Retinal pigment epithelial cell (primary cell): ENCODE measurements around the gene SEPTIN8.

Source experiments
- DNase-seq: peaks from one replicate; pipeline ENCODE4 v3.0.0-alpha.2; 2010; ENCODE audit warnings: low read depth
- H3K4me3 ChIP-seq: 2 replicates; pipeline ENCODE4 v1.5.1; 2011; ENCODE audit warnings: mild to moderate bottlenecking, low read length, control low read depth, moderate library complexity
- TF ChIP-seq, protein P1 (sequence below): conservative IDR thresholded peaks from 2 replicates; pipeline ENCODE4 v1.5.1; 2011; ENCODE audit warnings: low read depth, low read length, control low read depth, inconsistent platforms

Gene SEPTIN8

DNA sequence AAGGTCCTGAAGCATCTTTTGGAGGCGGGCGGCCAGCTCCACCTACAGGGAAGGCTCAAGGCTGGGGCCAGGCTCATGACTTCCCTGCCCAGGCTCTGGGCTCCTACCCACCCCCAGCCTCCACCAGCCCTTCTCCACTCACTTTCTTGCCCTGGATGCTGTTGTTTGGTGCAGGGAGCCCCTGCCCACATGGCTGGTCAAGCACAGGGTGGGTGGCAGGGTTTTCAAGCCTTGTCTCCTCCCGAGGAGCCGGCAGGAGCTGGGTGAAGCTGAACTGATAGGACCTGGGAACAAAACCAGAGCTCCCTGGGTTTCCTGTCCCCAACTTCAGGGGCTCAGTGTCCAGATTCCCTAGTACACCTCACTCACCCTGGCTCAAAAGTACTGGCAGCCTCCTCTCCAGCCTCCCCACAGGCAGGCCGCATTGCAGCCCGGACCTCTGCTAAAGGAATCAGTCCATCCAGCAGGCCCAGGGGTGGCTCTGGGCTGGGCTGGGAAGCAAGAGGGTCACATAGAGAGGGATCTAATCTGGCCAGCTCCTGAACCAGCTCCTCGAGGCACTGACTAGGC is 46.5 kb upstream of the SEPTIN8 start:
- TF ChIP-seq, protein P1, sequence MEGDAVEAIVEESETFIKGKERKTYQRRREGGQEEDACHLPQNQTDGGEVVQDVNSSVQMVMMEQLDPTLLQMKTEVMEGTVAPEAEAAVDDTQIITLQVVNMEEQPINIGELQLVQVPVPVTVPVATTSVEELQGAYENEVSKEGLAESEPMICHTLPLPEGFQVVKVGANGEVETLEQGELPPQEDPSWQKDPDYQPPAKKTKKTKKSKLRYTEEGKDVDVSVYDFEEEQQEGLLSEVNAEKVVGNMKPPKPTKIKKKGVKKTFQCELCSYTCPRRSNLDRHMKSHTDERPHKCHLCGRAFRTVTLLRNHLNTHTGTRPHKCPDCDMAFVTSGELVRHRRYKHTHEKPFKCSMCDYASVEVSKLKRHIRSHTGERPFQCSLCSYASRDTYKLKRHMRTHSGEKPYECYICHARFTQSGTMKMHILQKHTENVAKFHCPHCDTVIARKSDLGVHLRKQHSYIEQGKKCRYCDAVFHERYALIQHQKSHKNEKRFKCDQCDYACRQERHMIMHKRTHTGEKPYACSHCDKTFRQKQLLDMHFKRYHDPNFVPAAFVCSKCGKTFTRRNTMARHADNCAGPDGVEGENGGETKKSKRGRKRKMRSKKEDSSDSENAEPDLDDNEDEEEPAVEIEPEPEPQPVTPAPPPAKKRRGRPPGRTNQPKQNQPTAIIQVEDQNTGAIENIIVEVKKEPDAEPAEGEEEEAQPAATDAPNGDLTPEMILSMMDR = no peak
- no peak overlapping the region for H3K4me3 ChIP-seq
- DNase-seq = no peak

DNA sequence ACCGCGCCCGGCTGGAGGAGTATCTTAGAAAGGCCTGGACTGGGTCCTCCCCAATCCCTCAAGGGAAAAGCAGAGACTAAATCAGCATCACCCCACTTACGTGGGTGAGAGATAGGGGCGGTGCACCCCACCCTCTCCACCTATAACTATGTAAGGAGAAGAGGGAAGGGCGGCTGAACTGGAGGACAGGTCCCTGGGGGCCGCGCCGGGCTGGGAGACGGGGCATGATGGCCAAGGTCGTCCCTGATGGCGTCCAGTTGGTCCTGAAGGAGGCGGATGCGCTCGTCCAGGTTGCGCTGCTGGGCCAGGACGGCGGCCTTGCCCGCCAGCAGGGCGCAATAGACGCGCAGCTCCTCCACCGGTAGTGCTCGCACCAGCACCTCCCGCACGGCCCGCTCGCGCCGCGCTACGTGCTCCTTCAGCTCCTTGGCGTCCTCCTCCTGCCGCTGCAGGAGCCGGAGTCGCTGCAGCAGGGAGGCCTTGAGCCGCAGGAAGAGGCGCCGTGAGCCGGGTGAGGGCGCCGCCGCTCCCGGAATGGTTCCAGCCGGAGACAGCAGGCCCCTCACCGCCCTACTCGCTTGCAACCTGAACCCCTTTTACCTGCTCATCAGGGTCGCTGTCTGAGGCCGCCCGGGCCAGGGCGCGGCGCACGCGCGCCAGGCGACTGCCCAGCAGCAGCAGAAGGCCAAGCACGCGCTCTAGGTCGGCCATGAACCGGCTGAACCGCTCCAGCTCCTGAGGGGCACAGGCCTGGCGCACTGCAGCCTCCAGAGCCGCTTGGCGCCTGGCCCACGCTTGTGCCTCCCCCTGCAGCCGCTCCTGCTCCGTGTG is 45.8 kb upstream of the SEPTIN8 start:
- H3K4me3 ChIP-seq = peak overlapping the region; percentile 32
- DNase-seq = peak; percentile 19
- TF ChIP-seq, protein P1 = peak; percentile 8

DNA sequence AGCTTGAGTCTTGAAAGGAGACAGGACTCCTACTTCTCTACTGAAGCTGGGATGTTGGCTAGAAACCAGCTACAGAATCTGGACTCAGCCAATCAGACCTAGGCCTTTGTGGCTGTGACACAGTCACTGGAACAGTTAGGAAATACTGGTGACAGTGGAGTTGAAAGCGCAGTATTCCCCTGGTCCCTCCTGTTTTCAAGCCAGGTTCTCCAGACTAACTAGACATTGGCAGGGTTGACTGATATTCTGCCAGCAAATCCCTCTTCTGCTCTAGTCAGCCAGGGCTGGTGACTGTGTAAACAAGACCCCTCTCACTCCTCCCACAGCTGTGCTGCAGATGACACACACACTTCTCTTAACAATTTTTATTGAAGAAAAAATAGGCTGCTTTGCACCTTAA is 44.8 kb upstream of the SEPTIN8 start:
- DNase-seq = no peak
- H3K4me3 ChIP-seq = no peak overlapping the region
- TF ChIP-seq, protein P1 = no peak

DNA sequence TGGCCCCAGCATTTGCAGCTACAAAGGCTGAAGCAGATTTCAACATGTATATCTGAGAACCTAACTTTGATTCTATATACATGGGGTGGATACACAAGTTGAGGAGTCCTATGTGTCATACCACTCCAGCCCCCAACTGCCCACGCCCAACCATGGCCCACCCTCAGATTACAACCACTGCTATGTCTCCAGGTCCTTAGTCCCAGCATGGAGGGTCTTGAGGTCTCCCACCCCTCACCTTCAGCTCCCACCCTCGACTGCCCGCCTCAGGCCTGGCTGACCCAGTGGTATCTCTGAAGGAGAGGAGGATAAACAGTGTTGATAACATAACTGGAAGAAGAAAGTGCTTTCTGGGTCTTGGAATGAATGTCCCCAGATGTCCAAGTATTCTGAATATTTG is 44.3 kb upstream of the SEPTIN8 start:
- TF ChIP-seq, protein P1 = no peak
- no peak overlapping the region for H3K4me3 ChIP-seq
- no peak for DNase-seq

DNA sequence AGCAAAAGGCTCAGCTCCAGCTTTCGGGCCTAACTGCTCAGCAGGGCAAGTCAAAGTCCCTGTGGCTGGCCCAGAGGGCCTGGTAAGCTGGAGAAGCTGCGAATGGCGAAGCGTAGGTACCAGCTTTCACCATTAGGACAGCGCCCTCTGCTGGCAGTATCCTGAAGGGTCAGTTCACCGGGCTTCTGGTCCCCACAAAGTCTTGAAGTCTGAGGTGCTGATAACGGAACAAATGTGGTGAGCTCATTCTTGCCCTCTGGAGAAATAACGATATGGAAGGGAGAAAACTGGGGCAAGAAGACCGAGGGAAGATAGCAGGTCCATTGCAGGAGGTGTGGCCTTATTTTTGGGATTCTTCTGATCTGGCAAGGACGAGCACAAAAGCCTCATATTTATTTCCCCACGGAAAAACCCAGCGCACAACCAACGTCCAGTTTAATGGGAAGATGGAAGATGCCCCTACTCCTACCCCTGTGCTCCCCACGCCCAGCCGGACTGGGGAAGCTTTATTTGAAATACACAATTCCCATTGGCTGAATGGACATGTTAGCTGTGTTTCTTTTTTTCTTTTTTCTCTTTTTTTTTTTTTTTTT is 43.2 kb upstream of the SEPTIN8 start:
- TF ChIP-seq, protein P1 = peak; percentile 94
- peak overlapping the region; percentile 38 for H3K4me3 ChIP-seq

DNA sequence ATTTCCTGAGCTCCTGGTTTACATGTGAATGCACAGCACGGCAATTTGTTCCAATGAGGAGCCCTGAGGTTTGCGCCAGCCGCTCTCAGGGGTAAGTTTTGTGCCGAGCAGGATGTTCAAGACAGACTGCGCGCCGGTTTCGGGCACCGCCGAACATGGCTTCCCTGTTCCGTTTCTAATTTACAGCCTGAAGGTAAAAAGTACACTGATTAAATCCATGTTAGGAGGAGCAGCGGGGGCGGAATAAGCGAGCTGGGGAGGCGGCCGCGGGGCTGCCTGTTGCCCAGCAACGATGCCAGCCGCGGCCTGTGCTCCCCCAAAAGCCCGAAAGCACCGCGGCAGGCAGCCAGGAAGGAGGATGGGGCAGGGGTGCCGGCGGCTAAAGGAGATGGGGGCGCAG is 42.4 kb upstream of the SEPTIN8 start:
- TF ChIP-seq, protein P1 = no peak
- peak overlapping the region; percentile 38 for H3K4me3 ChIP-seq
- DNase-seq = no peak

More for the DNA sequence above, 43.2 kb upstream of the SEPTIN8 start:
- peak; percentile 76 for DNase-seq
